Spleen (tissue), 11 donors: ENCODE measurements around the gene RNH1. TPM values are rescaled to one million over a fixed set of nuclear protein-coding genes. Genes with fewer than 3 reads are reported as not detected.
A peak's percentile ranks its signal among the peaks of the same experiment; 100 is the strongest.

Experiments used
- DNase-seq: peaks from one replicate; pipeline ENCODE4 v3.0.0-alpha.2; 2020
- H3K27ac ChIP-seq, 8 donors: fragments of 200-600 bp; sonication (generic) in 7 of 8; 1 replicate in 4 of 8; 2 replicates in 4 of 8; pipeline versions ENCODE4 v1.5.0 to v1.8.0; 2016 to 2021; ENCODE audit warnings: inconsistent platforms in 4 of 8, mild to moderate bottlenecking in 4 of 8, moderate library complexity in 1 of 8
- H3K27me3 ChIP-seq, 7 donors: fragments of 200-600 bp; sonication (generic) in 6 of 7; replicated peaks in 1 of 7; 1 replicate in 4 of 7; 2 replicates in 3 of 7; pipeline versions ENCODE4 v1.5.0 to v1.8.0; 2016 to 2021; ENCODE audit warnings: inconsistent platforms in 3 of 7, mild to moderate bottlenecking in 1 of 7
- H3K36me3 ChIP-seq, 6 donors: fragments of 200-600 bp; sonication (generic) in 5 of 6; 1 replicate in 4 of 6; 2 replicates in 2 of 6; pipeline versions ENCODE4 v1.5.0 to v1.8.0; 2016 to 2021; ENCODE audit warnings: inconsistent platforms in 2 of 6
- H3K4me1 ChIP-seq, 6 donors: fragments of 200-600 bp; sonication (generic) in 5 of 6; 1 replicate in 3 of 6; 2 replicates in 3 of 6; pipeline versions ENCODE4 v1.5.0 to v1.8.0; 2016 to 2021; ENCODE audit warnings: inconsistent platforms in 3 of 6
- H3K4me3 ChIP-seq, 8 donors: fragments of 200-600 bp; sonication (generic) in 7 of 8; 1 replicate in 4 of 8; 2 replicates in 4 of 8; pipeline versions ENCODE4 v1.5.0 to v1.8.0; 2016 to 2021; ENCODE audit warnings: inconsistent platforms in 4 of 8, mild to moderate bottlenecking in 4 of 8, moderate library complexity in 2 of 8
- H3K9me3 ChIP-seq, 8 donors: fragments of 200-600 bp; sonication (generic) in 7 of 8; 1 replicate in 4 of 8; 2 replicates in 4 of 8; pipeline versions ENCODE4 v1.5.0 to v1.8.0; 2016 to 2021; ENCODE audit warnings: inconsistent platforms in 4 of 8
- CTCF ChIP-seq, 11 experiments: fragments of 200-600 bp in 7 of 11; fragments of 450-650 bp in 4 of 11; sonication (generic) in 4 of 11; IDR thresholded peaks in 8 of 11; conservative IDR thresholded peaks in 3 of 11; 1 replicate in 7 of 11; 2 replicates in 4 of 11; pipeline versions ENCODE4 v1.4.0 to v1.8.0; 2016 to 2021; ENCODE audit warnings: antibody characterized with exemption in 11 of 11, inconsistent platforms in 4 of 11, mild to moderate bottlenecking in 1 of 11
- POLR2A ChIP-seq, 3 donors: fragments of 450-650 bp; IDR thresholded peaks; one replicate each; pipeline ENCODE4 v1.5.1; 2017; ENCODE audit warnings: antibody characterized with exemption in 3 of 3, mild to moderate bottlenecking in 1 of 3
- POLR2AphosphoS5 ChIP-seq, 3 donors: sonication (generic); formaldehyde crosslinking; IDR thresholded peaks; one replicate each; pipeline ENCODE4 v1.5.1; 2017; ENCODE audit warnings: antibody characterized with exemption in 3 of 3
- WGBS, 5 donors: extraction: QIAGEN DNeasy Blood & Tissue Kit in 3 of 5; methylation state at CpG; one replicate each; pipeline versions ENCODE4 v1.1.5 to v1.1.7; 2013 to 2018; 5-methylcytosine and 5-hydroxymethylcytosine counted together
- intact Hi-C: fragments of 100-400 bp; cut with DNase I; formaldehyde crosslinking; loops from one replicate; pipeline ENCODE4 v1.15.0; 2023; ENCODE audit warnings: low total_unique reads
- polyA plus RNA-seq, 3 donors: library from polyadenylated mRNA; stranded (reverse); fragments of 200-250 nt; gene quantifications; one replicate each; pipeline ENCODE4 v1.2.1, GENCODE V29; 2013
- total RNA-seq, 7 donors: library from RNA; depleted of rRNA in 3 of 7; stranded (reverse); fragments of >200 nt in 3 of 7; fragmentation: NEBNext Ultra II Directional in 4 of 7; extraction: Animal tissue kit (Norgen Biotek cat#: 25700) in 4 of 7; gene quantifications; one replicate each; pipeline versions ENCODE4 v1.1.0 to v1.2.1, GENCODE V29; 2016 to 2021
- donor health status: healthy with polysubstance abuse.
- donor health status: DM: no; HTN: no; CAD: no; lungs with moderate emphysema.
- donor health status: DM: no; HTN: no; CAD: no.
- donor health status: Bipolar disorder and iron deficiency.
- donor health status: healthy.
- donor health status: DM: no; HTN: no; CAD: no.
- donor health status: DM: yes; HTN: yes; CAD: no.

The RNH1 gene
- total and polyA plus RNA-seq, 10 donors = 72.8 to 159 (median 145) TPM

DNA sequence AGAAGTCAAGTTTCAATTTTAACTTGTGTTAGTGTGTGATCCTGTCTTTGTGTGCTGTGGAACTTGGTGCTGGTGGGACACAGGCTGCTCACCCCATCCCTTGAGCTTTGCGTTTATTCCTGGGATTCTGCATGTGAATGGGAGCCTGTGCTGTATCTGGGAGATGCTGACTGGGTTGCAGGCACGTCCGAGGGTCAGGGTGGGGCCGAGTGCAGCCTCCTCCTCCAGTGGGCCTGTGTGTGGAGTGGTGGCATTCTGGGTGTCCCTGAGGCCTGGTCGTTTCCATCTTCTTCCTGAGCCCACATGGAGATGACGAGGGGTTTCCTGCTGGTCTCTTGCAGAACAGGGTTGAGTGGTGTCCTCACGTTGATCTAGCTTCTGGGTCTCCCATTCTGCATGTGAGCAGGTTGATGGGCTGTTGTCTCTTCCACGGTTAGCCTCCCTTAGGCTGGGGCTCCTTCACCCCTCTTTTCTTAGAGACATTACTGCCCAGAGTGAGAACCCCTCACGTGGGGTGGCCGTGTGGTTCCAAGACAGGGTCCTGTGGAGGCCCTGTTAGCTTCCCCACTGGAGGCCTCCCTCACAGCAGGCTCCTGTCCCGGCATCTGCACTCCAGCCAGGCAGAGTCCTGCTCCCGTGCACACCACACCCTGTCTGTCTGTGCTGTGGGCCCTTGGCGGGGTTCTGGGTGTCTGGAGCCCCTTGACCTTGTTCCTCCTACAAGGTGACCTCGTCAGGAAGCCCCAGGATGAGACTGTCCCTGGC is 52.1 kb downstream of the RNH1 start:
- DNase-seq = no peak
- TF ChIP-seq CTCF (IDR thresholded peaks at IDR 0.05 in 8 of 11, conservative IDR thresholded peaks at IDR 0.05 in 3 of 11) (no peak), POLR2A (IDR thresholded peaks at IDR 0.05) (no peak), POLR2AphosphoS5 (IDR thresholded peaks at IDR 0.05) (no peak)
- Histone ChIP-seq H3K27me3 (no peaks in the 10 kb centered on the region), H3K27ac (peak overlapping the region in 1 of 8 donors; percentile 27), H3K4me1 (peaks cover 22 to 61% (median 44%) of the 10 kb centered on the region in 6 donors), H3K9me3 (no peaks in the 10 kb centered on the region), H3K36me3 (peaks cover 0 to 40% (median 12%) of the 10 kb centered on the region in 6 donors), H3K4me3 (no peak overlapping the region)
- intact Hi-C loops = loop anchor here (5.0 kb wide), 1 partner anchor 48 kb away; no protein-coding TSS in a partner anchor
- 73 to 87% (median 75%) methylated on average over 10 to 14 of the region's 14 CpGs for WGBS, 5 donors

DNA sequence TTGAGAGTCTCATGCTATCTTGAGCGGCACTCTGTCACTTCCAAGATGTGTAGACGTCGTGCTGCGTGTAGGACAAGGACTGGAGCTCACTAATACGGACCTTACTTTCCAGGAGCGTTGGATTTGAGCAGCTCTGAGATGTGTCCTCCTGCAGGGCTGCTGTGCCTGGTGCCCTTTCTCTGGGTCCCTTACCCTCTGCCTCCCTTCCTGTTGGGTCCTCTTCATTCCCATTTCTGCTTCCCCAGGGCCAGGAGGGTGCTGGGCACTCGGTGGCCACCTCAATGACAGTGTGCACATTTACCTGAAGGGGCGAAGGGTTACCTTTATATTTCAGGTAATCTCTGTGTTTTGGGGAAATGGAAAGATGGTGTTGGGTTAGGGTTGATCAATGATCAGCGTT is 53.0 kb downstream of the RNH1 start:
- DNase-seq = no peak
- TF ChIP-seq POLR2AphosphoS5 (IDR thresholded peaks at IDR 0.05) (no peak), CTCF (IDR thresholded peaks at IDR 0.05 in 8 of 11, conservative IDR thresholded peaks at IDR 0.05 in 3 of 11) (no peak), POLR2A (IDR thresholded peaks at IDR 0.05) (no peak)

GRCh38 chr11:453564-453963 is 53.5 kb downstream of the RNH1 start:
- peak; percentile 75 for DNase-seq
- Histone ChIP-seq H3K9me3 (no peaks in the 10 kb centered on the region), H3K4me1 (peaks cover 34 to 74% (median 58%) of the 10 kb centered on the region in 6 donors), H3K36me3 (peaks cover 0 to 32% (median 12%) of the 10 kb centered on the region in 6 donors), H3K4me3 (no peak overlapping the region), H3K27ac (no peak overlapping the region), H3K27me3 (no peaks in the 10 kb centered on the region)
- intact Hi-C loops = loop anchor here (5.0 kb wide), 1 partner anchor 46 kb away; no protein-coding TSS in a partner anchor
- 84 to 93% (median 89%) methylated on average over 13 of the region's 13 CpGs for WGBS, 5 donors
- TF ChIP-seq POLR2AphosphoS5 (IDR thresholded peaks at IDR 0.05) (no peak), CTCF (IDR thresholded peaks at IDR 0.05 in 8 of 11, conservative IDR thresholded peaks at IDR 0.05 in 3 of 11) (no peak), POLR2A (IDR thresholded peaks at IDR 0.05) (no peak)

More for the DNA sequence above, 53.0 kb downstream of the RNH1 start:
- H3K9me3 ChIP-seq = no peaks in the 10 kb centered on the region
- intact Hi-C loops = loop anchor here (5.0 kb wide), 1 partner anchor 47 kb away; no protein-coding TSS in a partner anchor
- WGBS, 5 donors = 86 to 94% (median 91%) methylated on average over 9 of the region's 9 CpGs
- peaks cover 0 to 32% (median 12%) of the 10 kb centered on the region in 6 donors for H3K36me3 ChIP-seq
- H3K27ac ChIP-seq = no peak overlapping the region
- H3K4me1 ChIP-seq = peaks cover 30 to 70% (median 53%) of the 10 kb centered on the region in 6 donors
- H3K27me3 ChIP-seq = no peaks in the 10 kb centered on the region
- H3K4me3 ChIP-seq = no peak overlapping the region

GRCh38 chr11:452916-453527 is 54.0 kb downstream of the RNH1 start:
- peak; percentile 66 for DNase-seq
- H3K4me3 ChIP-seq = no peak overlapping the region
- WGBS, 5 donors = 84 to 95% (median 92%) methylated on average over 17 to 19 of the region's 19 CpGs
- TF ChIP-seq POLR2A (IDR thresholded peaks at IDR 0.05) (no peak), POLR2AphosphoS5 (IDR thresholded peaks at IDR 0.05) (no peak), CTCF (IDR thresholded peaks at IDR 0.05 in 8 of 11, conservative IDR thresholded peaks at IDR 0.05 in 3 of 11) (no peak)
- peaks cover 37 to 79% (median 62%) of the 10 kb centered on the region in 6 donors for H3K4me1 ChIP-seq
- peaks cover 0 to 32% (median 12%) of the 10 kb centered on the region in 6 donors for H3K36me3 ChIP-seq
- H3K27me3 ChIP-seq = no peaks in the 10 kb centered on the region
- intact Hi-C loops = loop anchor here (5.0 kb wide), 1 partner anchor 46 kb away; no protein-coding TSS in a partner anchor
- H3K27ac ChIP-seq = no peak overlapping the region
- H3K9me3 ChIP-seq = no peaks in the 10 kb centered on the region
